ENCODE results near the gene MTARC2. TPM values are rescaled to one million over a fixed set of nuclear protein-coding genes. Genes with fewer than 3 reads are reported as not detected.

Gene MTARC2
- total and polyA plus RNA-seq, 2 of the 13 experiments (the other 11 are each of a cell fraction or from before 2014, with no cell fraction given), result 8.5 to 10.1 TPM

- TF ChIP-seq ATF2 (CRISPR knock-in tag; IDR thresholded peaks at IDR 0.05), result no peak
- no peak for TF ChIP-seq ZNF234 (CRISPR knock-in tag; conservative IDR thresholded peaks at IDR 0.05)
- no peak for TF ChIP-seq ZNF512 (CRISPR knock-in tag; IDR thresholded peaks at IDR 0.05)
- TF ChIP-seq CREM (IDR thresholded peaks at IDR 0.05), result no peak
- TF ChIP-seq CREM (CRISPR knock-in tag; IDR thresholded peaks at IDR 0.05), result no peak
- no peak for TF ChIP-seq PAF1 (CRISPR knock-in tag; IDR thresholded peaks at IDR 0.05)
- TF ChIP-seq SP4 (CRISPR knock-in tag; IDR thresholded peaks at IDR 0.05), result no peak
- no peak for TF ChIP-seq MAZ (IDR thresholded peaks at IDR 0.05; ENCODE audit: borderline replicate concordance, low read depth, low read length)
- TF ChIP-seq MAZ (CRISPR knock-in tag; IDR thresholded peaks at IDR 0.05; ENCODE audit: low read depth), result no peak
- no peak for TF ChIP-seq SNRNP70 (IDR thresholded peaks at IDR 0.05; ENCODE audit: low read depth, low read length)
- TF ChIP-seq ZNF468 (CRISPR knock-in tag; IDR thresholded peaks at IDR 0.05), result no peak
- peak; percentile 55 for TF ChIP-seq BCL6 (CRISPR knock-in tag; IDR thresholded peaks at IDR 0.05)
- no peak for TF ChIP-seq HIC2 (CRISPR knock-in tag; IDR thresholded peaks at IDR 0.05; ENCODE audit: low read depth)
- TF ChIP-seq ZNF318 (CRISPR knock-in tag; IDR thresholded peaks at IDR 0.05), result no peak
These were observed 36.9 kb upstream of the MTARC2 start (continued) for GRCh38 chr1:220711056-220711809.

All from HepG2 (cell line).